Prostate gland (tissue), 2 donors: Measurements from ENCODE around the gene MITF.

ENCODE experiments used
- CTCF ChIP-seq, 4 experiments: fragments of 200-600 bp in 2 of 4; fragments of 450-650 bp in 2 of 4; sonication (generic) in 2 of 4; IDR thresholded peaks; 1 replicate in 3 of 4; 2 replicates in 1 of 4; pipeline ENCODE4 v1.5.1; 2016 to 2019; ENCODE audit warnings: antibody characterized with exemption in 4 of 4, mild to moderate bottlenecking in 2 of 4, moderate library complexity in 2 of 4
- POLR2A ChIP-seq: fragments of 450-650 bp; IDR thresholded peaks from one replicate; pipeline ENCODE4 v1.6.1; 2016; ENCODE audit warnings: antibody characterized with exemption, mild to moderate bottlenecking

- no peak for TF ChIP-seq CTCF (IDR thresholded peaks at IDR 0.05)
- TF ChIP-seq POLR2A: no peak
These were observed 13.2 kb upstream of the MITF start for GRCh38 chr3:69725994-69726571.
